Neural cell (in vitro differentiated cells): Measurements from ENCODE around the gene CMTM8.

Experiments used
- EP300 ChIP-seq: fragments of 450-650 bp; conservative IDR thresholded peaks from 2 replicates; pipeline ENCODE4 v1.6.1; 2014; ENCODE audit warnings: antibody characterized with exemption, mild to moderate bottlenecking, moderate library complexity; ENCODE audit not compliant: poor library complexity, severe bottlenecking
- EZH2 ChIP-seq: fragments of 200-600, 300-800 bp; shearing (Covaris generic), sonication (generic); IDR thresholded peaks from 2 replicates; pipeline ENCODE4 v1.6.1; 2014; ENCODE audit warnings: antibody characterized with exemption, low read length, borderline replicate concordance, mild to moderate bottlenecking; ENCODE audit not compliant: insufficient read depth, poor library complexity, severe bottlenecking
- MXI1 ChIP-seq: fragments of 450-650 bp; conservative IDR thresholded peaks from 2 replicates; pipeline ENCODE4 v1.6.1; 2014; ENCODE audit warnings: antibody characterized with exemption, mild to moderate bottlenecking; ENCODE audit not compliant: poor library complexity, severe bottlenecking
- POLR2AphosphoS5 ChIP-seq: IDR thresholded peaks from 2 replicates; pipeline ENCODE4 v1.6.1; 2012
- RAD21 ChIP-seq: fragments of 450-650 bp; conservative IDR thresholded peaks from 2 replicates; pipeline ENCODE4 v1.6.1; 2014; ENCODE audit warnings: antibody characterized with exemption, mild to moderate bottlenecking, moderate library complexity
- SMC3 ChIP-seq: fragments of 450-650 bp; conservative IDR thresholded peaks from 2 replicates; pipeline ENCODE4 v1.6.1; 2014; ENCODE audit warnings: antibody characterized with exemption, mild to moderate bottlenecking, moderate library complexity; ENCODE audit not compliant: poor library complexity
- TAF1 ChIP-seq: IDR thresholded peaks from 2 replicates; pipeline ENCODE4 v1.6.1; 2012; ENCODE audit warnings: low read depth
- TF ChIP-seq, protein P1 (sequence below): fragments of 450-650 bp; IDR thresholded peaks from 2 replicates; pipeline ENCODE4 v1.5.1; 2014; ENCODE audit warnings: antibody characterized with exemption, mild to moderate bottlenecking, moderate library complexity; ENCODE audit not compliant: poor library complexity, severe bottlenecking
- TF ChIP-seq, protein P2 (sequence below): IDR thresholded peaks from 2 replicates; pipeline ENCODE4 v1.6.1; 2012; ENCODE audit warnings: borderline replicate concordance

DNA sequence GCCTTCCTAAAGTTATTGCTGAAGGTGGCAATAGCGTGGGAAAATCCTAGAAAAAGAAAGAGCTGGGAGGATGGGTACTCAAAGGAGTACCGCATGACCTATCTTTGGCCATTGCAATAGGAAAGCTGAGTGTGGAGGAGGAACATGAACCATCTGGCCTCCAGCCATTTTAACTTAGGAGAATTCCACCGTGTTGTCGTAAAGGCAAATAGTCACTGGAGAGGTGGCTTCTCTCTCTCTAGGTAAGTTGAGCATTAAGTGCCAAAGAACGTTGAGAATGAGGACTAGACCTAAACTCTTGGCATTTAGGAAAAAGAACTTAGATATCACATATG lies 137.1 kb downstream of the CMTM8 start:
- TF ChIP-seq, protein P1, sequence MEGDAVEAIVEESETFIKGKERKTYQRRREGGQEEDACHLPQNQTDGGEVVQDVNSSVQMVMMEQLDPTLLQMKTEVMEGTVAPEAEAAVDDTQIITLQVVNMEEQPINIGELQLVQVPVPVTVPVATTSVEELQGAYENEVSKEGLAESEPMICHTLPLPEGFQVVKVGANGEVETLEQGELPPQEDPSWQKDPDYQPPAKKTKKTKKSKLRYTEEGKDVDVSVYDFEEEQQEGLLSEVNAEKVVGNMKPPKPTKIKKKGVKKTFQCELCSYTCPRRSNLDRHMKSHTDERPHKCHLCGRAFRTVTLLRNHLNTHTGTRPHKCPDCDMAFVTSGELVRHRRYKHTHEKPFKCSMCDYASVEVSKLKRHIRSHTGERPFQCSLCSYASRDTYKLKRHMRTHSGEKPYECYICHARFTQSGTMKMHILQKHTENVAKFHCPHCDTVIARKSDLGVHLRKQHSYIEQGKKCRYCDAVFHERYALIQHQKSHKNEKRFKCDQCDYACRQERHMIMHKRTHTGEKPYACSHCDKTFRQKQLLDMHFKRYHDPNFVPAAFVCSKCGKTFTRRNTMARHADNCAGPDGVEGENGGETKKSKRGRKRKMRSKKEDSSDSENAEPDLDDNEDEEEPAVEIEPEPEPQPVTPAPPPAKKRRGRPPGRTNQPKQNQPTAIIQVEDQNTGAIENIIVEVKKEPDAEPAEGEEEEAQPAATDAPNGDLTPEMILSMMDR: no peak
- TF ChIP-seq TAF1 (no peak), EZH2 (no peak), MXI1 (no peak), RAD21 (no peak), EP300 (no peak), POLR2AphosphoS5 (no peak), SMC3 (no peak)
- TF ChIP-seq, protein P2, sequence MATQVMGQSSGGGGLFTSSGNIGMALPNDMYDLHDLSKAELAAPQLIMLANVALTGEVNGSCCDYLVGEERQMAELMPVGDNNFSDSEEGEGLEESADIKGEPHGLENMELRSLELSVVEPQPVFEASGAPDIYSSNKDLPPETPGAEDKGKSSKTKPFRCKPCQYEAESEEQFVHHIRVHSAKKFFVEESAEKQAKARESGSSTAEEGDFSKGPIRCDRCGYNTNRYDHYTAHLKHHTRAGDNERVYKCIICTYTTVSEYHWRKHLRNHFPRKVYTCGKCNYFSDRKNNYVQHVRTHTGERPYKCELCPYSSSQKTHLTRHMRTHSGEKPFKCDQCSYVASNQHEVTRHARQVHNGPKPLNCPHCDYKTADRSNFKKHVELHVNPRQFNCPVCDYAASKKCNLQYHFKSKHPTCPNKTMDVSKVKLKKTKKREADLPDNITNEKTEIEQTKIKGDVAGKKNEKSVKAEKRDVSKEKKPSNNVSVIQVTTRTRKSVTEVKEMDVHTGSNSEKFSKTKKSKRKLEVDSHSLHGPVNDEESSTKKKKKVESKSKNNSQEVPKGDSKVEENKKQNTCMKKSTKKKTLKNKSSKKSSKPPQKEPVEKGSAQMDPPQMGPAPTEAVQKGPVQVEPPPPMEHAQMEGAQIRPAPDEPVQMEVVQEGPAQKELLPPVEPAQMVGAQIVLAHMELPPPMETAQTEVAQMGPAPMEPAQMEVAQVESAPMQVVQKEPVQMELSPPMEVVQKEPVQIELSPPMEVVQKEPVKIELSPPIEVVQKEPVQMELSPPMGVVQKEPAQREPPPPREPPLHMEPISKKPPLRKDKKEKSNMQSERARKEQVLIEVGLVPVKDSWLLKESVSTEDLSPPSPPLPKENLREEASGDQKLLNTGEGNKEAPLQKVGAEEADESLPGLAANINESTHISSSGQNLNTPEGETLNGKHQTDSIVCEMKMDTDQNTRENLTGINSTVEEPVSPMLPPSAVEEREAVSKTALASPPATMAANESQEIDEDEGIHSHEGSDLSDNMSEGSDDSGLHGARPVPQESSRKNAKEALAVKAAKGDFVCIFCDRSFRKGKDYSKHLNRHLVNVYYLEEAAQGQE: no peak
